Esophagus muscularis mucosa (tissue), 3 donors: ENCODE results near the gene GRIK4.

Experiments used
- CTCF ChIP-seq, 3 experiments: fragments of 200-600 bp in 2 of 3; fragments of 450-650 bp in 1 of 3; sonication (generic) in 2 of 3; IDR thresholded peaks; one replicate each; pipeline ENCODE4 v1.5.1; 2017 to 2019; ENCODE audit warnings: antibody characterized with exemption in 3 of 3, mild to moderate bottlenecking in 2 of 3, moderate library complexity in 1 of 3
- POLR2A ChIP-seq: fragments of 450-650 bp; IDR thresholded peaks from one replicate; pipeline ENCODE4 v1.6.1; 2017; ENCODE audit warnings: antibody characterized with exemption, moderate library complexity, mild to moderate bottlenecking, low read depth
- POLR2AphosphoS5 ChIP-seq, 2 donors: sonication (generic); formaldehyde crosslinking; IDR thresholded peaks; one replicate each; pipeline ENCODE4 v1.6.1; 2017; ENCODE audit warnings: antibody characterized with exemption in 2 of 2

GRCh38 chr11:120704256-120704750, 192.8 kb downstream of the GRIK4 start:
- TF ChIP-seq CTCF (IDR thresholded peaks at IDR 0.05) (no peak), POLR2AphosphoS5 (IDR thresholded peaks at IDR 0.05) (no peak), POLR2A (no peak)
